H1 (cell line): Measurements from ENCODE around the gene GRIK4. TPM values are rescaled to one million over a fixed set of nuclear protein-coding genes. Genes with fewer than 3 reads are reported as not detected.

Experiments used
- CTCF ChIA-PET: fragments of 300-600 bp; sonication (Branson Sonifier 250); formaldehyde crosslinking; loops from one replicate; lab custom pipeline; 2021; ENCODE audit not compliant: partially characterized antibody; lab: Charles Lee
- POLR2A ChIA-PET: fragments of 300-600 bp; sonication (Branson Sonifier 250); formaldehyde crosslinking; loops from one replicate; lab custom pipeline; 2021; ENCODE audit warnings: inconsistent platforms; ENCODE audit not compliant: partially characterized antibody; lab: Charles Lee
- DNase-seq, 2 experiments: peaks; one replicate each; pipeline versions ENCODE4 v3.0.0 to v3.0.0-alpha.2; 2010 to 2022; ENCODE audit warnings: low spot score in 2 of 2, low read depth in 1 of 2, mixed read lengths in 1 of 2
- FAIRE-seq: peaks from 2 replicates; lab custom pipeline; 2011; peaks lifted over from hg19 to GRCh38; lab: Jason Lieb, UNC
- H2AFZ ChIP-seq: 2 replicates; pipeline ENCODE4 v1.8.1; 2012; ENCODE audit warnings: low read length, inconsistent platforms
- H2AK5ac ChIP-seq: 2 replicates; pipeline ENCODE4 v1.6.1; 2013; ENCODE audit warnings: low read depth, low read length
- H2BK120ac ChIP-seq: replicated peaks from 2 replicates; pipeline ENCODE3; 2013; ENCODE audit warnings: low read depth, low read length, inconsistent platforms
- H2BK12ac ChIP-seq: 2 replicates; pipeline ENCODE4 v1.6.1; 2013; ENCODE audit warnings: low read depth, low read length
- H2BK15ac ChIP-seq: 2 replicates; pipeline ENCODE4 v1.6.1; 2013; ENCODE audit warnings: low read length
- H2BK20ac ChIP-seq: 2 replicates; pipeline ENCODE4 v1.6.1; 2013; ENCODE audit warnings: low read length
- H2BK5ac ChIP-seq: 2 replicates; pipeline ENCODE4 v1.6.1; 2013; ENCODE audit warnings: low read depth, low read length
- H3K14ac ChIP-seq: 2 replicates; pipeline ENCODE4 v1.6.1; 2013; ENCODE audit warnings: inconsistent platforms; ENCODE audit not compliant: insufficient read length
- H3K18ac ChIP-seq: 2 replicates; pipeline ENCODE4 v1.6.1; 2013; ENCODE audit warnings: low read length; ENCODE audit errors: extremely low read depth
- H3K23ac ChIP-seq: 2 replicates; pipeline ENCODE4 v1.6.1; 2013; ENCODE audit warnings: inconsistent platforms; ENCODE audit not compliant: insufficient read length
- H3K23me2 ChIP-seq: 2 replicates; pipeline ENCODE4 v1.6.1; 2013; ENCODE audit warnings: low read depth, low read length
- H3K27ac ChIP-seq: 2 replicates; pipeline ENCODE4 v1.6.1; 2011; ENCODE audit warnings: low read depth, low read length, inconsistent platforms
- H3K27me3 ChIP-seq, 4 experiments: replicated peaks in 1 of 4; 1 replicate in 1 of 4; 2 replicates in 3 of 4; pipeline versions ENCODE4 v1.6.1 to v1.8.1; 2011 to 2013; ENCODE audit warnings: low read length in 3 of 4, mild to moderate bottlenecking in 3 of 4, inconsistent platforms in 2 of 4, mixed read lengths in 2 of 4, moderate library complexity in 1 of 4; ENCODE audit not compliant: control insufficient read depth in 3 of 4, insufficient read depth in 3 of 4; ENCODE audit errors: extremely low read depth in 1 of 4
- H3K36me3 ChIP-seq, 4 experiments: 2 replicates each; pipeline versions ENCODE4 v1.6.1 to v1.8.1; 2011 to 2013; ENCODE audit warnings: mild to moderate bottlenecking in 4 of 4, low read length in 3 of 4, moderate library complexity in 2 of 4, control low read depth in 1 of 4, inconsistent platforms in 1 of 4; ENCODE audit not compliant: insufficient read depth in 4 of 4, control insufficient read depth in 2 of 4
- H3K4ac ChIP-seq: replicated peaks from 2 replicates; pipeline ENCODE3; 2013; ENCODE audit warnings: low read length, low read depth, mixed read lengths, inconsistent platforms; ENCODE audit not compliant: insufficient read length
- H3K4me1 ChIP-seq, 4 experiments: replicated peaks in 1 of 4; 1 replicate in 1 of 4; 2 replicates in 3 of 4; pipeline versions ENCODE4 v1.6.1 to v1.8.1; 2011 to 2013; ENCODE audit warnings: low read length in 3 of 4, inconsistent platforms in 2 of 4, mixed read lengths in 1 of 4; ENCODE audit not compliant: insufficient read depth in 4 of 4, control insufficient read depth in 3 of 4
- H3K4me2 ChIP-seq, 2 experiments: 2 replicates each; pipeline versions ENCODE4 v1.6.1 to v1.8.1; 2011 to 2013; ENCODE audit warnings: low read depth in 2 of 2, low read length in 2 of 2, control low read depth in 1 of 2, inconsistent platforms in 1 of 2, mild to moderate bottlenecking in 1 of 2; ENCODE audit not compliant: insufficient read depth in 1 of 2
- H3K4me3 ChIP-seq, 4 experiments: fragments of 200-600, 300-600 bp in 1 of 4; sonication (generic), shearing (Covaris generic), sonication (Bioruptor Twin) in 1 of 4; 2 replicates each; pipeline versions ENCODE4 v1.5.1 to v1.8.1; 2011 to 2016; ENCODE audit warnings: low read length in 4 of 4, low read depth in 3 of 4, control low read depth in 2 of 4, inconsistent platforms in 2 of 4, mild to moderate bottlenecking in 2 of 4, mixed read lengths in 1 of 4, moderate library complexity in 1 of 4; ENCODE audit not compliant: insufficient read depth in 2 of 4; ENCODE audit errors: extremely low read depth in 1 of 4
- H3K56ac ChIP-seq: replicated peaks from 2 replicates; pipeline ENCODE3; 2013; ENCODE audit warnings: low read depth, mild to moderate bottlenecking, mixed read lengths, low read length, inconsistent platforms; ENCODE audit not compliant: insufficient read length
- H3K79me1 ChIP-seq: 2 replicates; pipeline ENCODE4 v1.6.1; 2013; ENCODE audit warnings: low read depth, low read length, control low read depth
- H3K79me2 ChIP-seq, 2 experiments: 2 replicates each; pipeline versions ENCODE4 v1.6.1 to v1.8.1; 2012 to 2013; ENCODE audit warnings: low read length in 2 of 2, mild to moderate bottlenecking in 2 of 2, inconsistent platforms in 1 of 2; ENCODE audit not compliant: insufficient read depth in 2 of 2, control insufficient read depth in 1 of 2
- H3K9ac ChIP-seq, 4 experiments: replicated peaks in 1 of 4; 1 replicate in 1 of 4; 2 replicates in 3 of 4; pipeline versions ENCODE4 v1.6.1 to v1.8.1; 2011 to 2013; ENCODE audit warnings: low read depth in 3 of 4, low read length in 3 of 4, control low read depth in 2 of 4, mild to moderate bottlenecking in 2 of 4, moderate library complexity in 2 of 4, inconsistent platforms in 1 of 4; ENCODE audit errors: extremely low read depth in 1 of 4
- H3K9me3 ChIP-seq, 2 experiments: 2 replicates each; pipeline versions ENCODE4 v1.6.1 to v1.8.1; 2012 to 2013; ENCODE audit warnings: mild to moderate bottlenecking in 2 of 2, moderate library complexity in 2 of 2, control low read depth in 1 of 2, inconsistent platforms in 1 of 2, low read depth in 1 of 2, low read length in 1 of 2, mixed read lengths in 1 of 2; ENCODE audit not compliant: insufficient read depth in 2 of 2
- H4K20me1 ChIP-seq, 2 experiments: replicated peaks in 1 of 2; 2 replicates each; pipeline versions ENCODE3 to v1.8.1; 2011 to 2013; ENCODE audit warnings: inconsistent platforms in 2 of 2, low read length in 2 of 2, mild to moderate bottlenecking in 1 of 2; ENCODE audit not compliant: insufficient read depth in 2 of 2, control insufficient read depth in 1 of 2
- H4K5ac ChIP-seq: 2 replicates; pipeline ENCODE4 v1.6.1; 2013; ENCODE audit warnings: low read length, low read depth, mixed read lengths, inconsistent platforms; ENCODE audit not compliant: insufficient read length
- H4K8ac ChIP-seq: 2 replicates; pipeline ENCODE4 v1.8.0; 2013; ENCODE audit warnings: mild to moderate bottlenecking, moderate library complexity, low read length, inconsistent platforms; ENCODE audit not compliant: insufficient read depth; ENCODE audit errors: extremely low read depth
- H4K91ac ChIP-seq: replicated peaks from 2 replicates; pipeline ENCODE3; 2013; ENCODE audit warnings: low read length, mixed read lengths, inconsistent platforms; ENCODE audit not compliant: insufficient read length
- CBX5 ChIP-seq: fragments of 300-800, 300-1000 bp; sonication (generic); IDR thresholded peaks from 2 replicates; pipeline ENCODE4 v1.7.1; 2016; ENCODE audit warnings: antibody characterized with exemption, low read length, low read depth
- CTCF ChIP-seq, 3 experiments: IDR thresholded peaks; 1 replicate in 2 of 3; 2 replicates in 1 of 3; pipeline versions ENCODE4 v1.5.1 to v1.6.1; 2011; ENCODE audit warnings: low read length in 3 of 3, mild to moderate bottlenecking in 3 of 3, inconsistent platforms in 2 of 3, low read depth in 1 of 3, moderate library complexity in 1 of 3; ENCODE audit not compliant: insufficient read depth in 1 of 3; ENCODE audit errors: control extremely low read depth in 1 of 3
- HDAC6 ChIP-seq: IDR thresholded peaks from one replicate; pipeline ENCODE4 v1.7.1; 2012; ENCODE audit warnings: low read depth, mild to moderate bottlenecking, inconsistent platforms, low read length, moderate library complexity
- JUN ChIP-seq: IDR thresholded peaks from 2 replicates; pipeline ENCODE4 v1.6.1; 2011; ENCODE audit warnings: low read depth, mild to moderate bottlenecking, improper control_type of control experiment, low read length
- KDM1A ChIP-seq: fragments of 200-600, 300-600 bp; sonication (generic); IDR thresholded peaks from 2 replicates; pipeline ENCODE4 v1.7.1; 2016; ENCODE audit warnings: mild to moderate bottlenecking, low read length, borderline replicate concordance
- MAFK ChIP-seq: IDR thresholded peaks from 2 replicates; pipeline ENCODE4 v1.6.1; 2012; ENCODE audit warnings: low read depth, mild to moderate bottlenecking, improper control_type of control experiment, low read length
- NRF1 ChIP-seq: IDR thresholded peaks from 2 replicates; pipeline ENCODE4 v1.6.1; 2011; ENCODE audit warnings: mild to moderate bottlenecking, low read depth, low read length, improper control_type of control experiment
- PHF8 ChIP-seq: fragments of 200-600 bp; sonication (generic); conservative IDR thresholded peaks from 2 replicates; pipeline ENCODE4 v1.7.1; 2012; ENCODE audit warnings: low read depth, mild to moderate bottlenecking, inconsistent platforms, low read length, moderate library complexity
- RAD21 ChIP-seq, 2 experiments: IDR thresholded peaks in 1 of 2; conservative IDR thresholded peaks in 1 of 2; 2 replicates each; pipeline ENCODE4 v1.6.1; 2011; ENCODE audit warnings: low read depth in 2 of 2, low read length in 2 of 2, improper control_type of control experiment in 1 of 2, inconsistent platforms in 1 of 2, mild to moderate bottlenecking in 1 of 2, moderate library complexity in 1 of 2
- ZNF274 ChIP-seq: IDR thresholded peaks from 2 replicates; pipeline ENCODE4 v1.7.0; 2012; ENCODE audit warnings: low read length, borderline replicate concordance; ENCODE audit errors: extremely low read depth
- WGBS, 2 experiments: shearing (Covaris generic) in 1 of 2; methylation state at CpG; one replicate each; pipeline versions ENCODE4 v1.1.6 to v1.1.7; 2013 to 2015; ENCODE audit warnings: low lambda C conversion rate in 2 of 2, mixed read lengths in 2 of 2, inconsistent platforms in 1 of 2, low coverage in 1 of 2, missing lambda C conversion rate in 1 of 2; ENCODE audit not compliant: insufficient replicate concordance in 2 of 2, insufficient coverage in 1 of 2, insufficient read length in 1 of 2; ENCODE audit errors: extremely low coverage in 1 of 2, missing lambda C conversion rate in 1 of 2; 5-methylcytosine and 5-hydroxymethylcytosine counted together
- polyA plus RNA-seq, 7 experiments: library from polyadenylated mRNA; depleted of rRNA in 3 of 7; stranded (reverse) in 5 of 7; unstranded in 2 of 7; fragments of >200 nt in 5 of 7; fragments of 200-250 nt in 2 of 7; gene quantifications; 1 replicate in 5 of 7; 2 replicates in 1 of 7; 4 replicates in 1 of 7; pipeline versions ENCODE4 v1.2.1 to v1.2.3, GENCODE V29; 2011 to 2013; ENCODE audit warnings: missing spikeins in 2 of 7, mixed read lengths in 2 of 7
- total RNA-seq: library from RNA; stranded (reverse); fragmentation: NEBNext Ultra II Directional; extraction: Animal tissue kit (Norgen Biotek cat#: 25700); gene quantifications from 2 replicates; pipeline ENCODE4 v1.2.1, GENCODE V29; 2021

GRIK4 gene
- total and polyA plus RNA-seq, 2 of the 8 experiments (the other 6 are each of a cell fraction or from before 2014, with no cell fraction given) = 1.2 to 2.9 TPM

GRCh38 chr11:120649316-120649715, 137.8 kb downstream of the GRIK4 start:
- H3K4me3 ChIP-seq = no peak overlapping the region
- no peak overlapping the region for H3K27ac ChIP-seq
- no peak overlapping the region for H2BK20ac ChIP-seq
- 92% methylated on average over 5 of the region's 5 CpGs; no CpG with 5 or more reads in 1 of the 2 experiments for WGBS, 2 experiments
- no peaks in the 10 kb centered on the region for H3K36me3 ChIP-seq
- ChIA-PET POLR2A (interaction anchor here (1.6 kb wide), 1 partner anchor 138 kb away, joined by 5 read pairs; the partner anchor contains the start of gene GRIK4), CTCF (interaction anchor here (0.5 to 11.6 kb wide), 20 partner anchors 11 to 304 kb away, joined by 3 to 111 read pairs (median 4); no protein-coding TSS in a partner anchor)
- no peak overlapping the region for H4K8ac ChIP-seq
- no peak overlapping the region for H4K91ac ChIP-seq
- H3K9me3 ChIP-seq = no peaks in the 10 kb centered on the region
- H2BK5ac ChIP-seq = no peak overlapping the region
- no peak overlapping the region for H3K23ac ChIP-seq
- H3K4me2 ChIP-seq = no peak overlapping the region
- H3K79me1 ChIP-seq = no peaks in the 10 kb centered on the region
- no peak overlapping the region for H3K56ac ChIP-seq
- no peak overlapping the region for H3K18ac ChIP-seq
- FAIRE-seq (no peak), DNase-seq (no peak)
- no peak overlapping the region for H4K5ac ChIP-seq
- H2AFZ ChIP-seq = no peak overlapping the region
- H3K14ac ChIP-seq = no peak overlapping the region
- no peak overlapping the region for H3K4ac ChIP-seq
- no peak overlapping the region for H2BK120ac ChIP-seq
- no peaks in the 10 kb centered on the region for H3K79me2 ChIP-seq
- no peak overlapping the region for H2BK12ac ChIP-seq
- no peak for TF ChIP-seq PHF8
- TF ChIP-seq NRF1 = no peak
- no peak for TF ChIP-seq HDAC6
- no peak for TF ChIP-seq KDM1A
- no peak for TF ChIP-seq CBX5
- no peak for TF ChIP-seq RAD21 (IDR thresholded peaks at IDR 0.05 in 1 of 2, conservative IDR thresholded peaks at IDR 0.05 in 1 of 2; ENCODE audit: low read depth in 2 of 2, low read length in 2 of 2)
- TF ChIP-seq CTCF (IDR thresholded peaks at IDR 0.05; ENCODE audit: control extremely low read depth in 1 of 3, insufficient read depth in 1 of 3, low read depth in 1 of 3, low read length in 3 of 3) = no peak
- no peak for TF ChIP-seq JUN
- no peak for TF ChIP-seq ZNF274
- TF ChIP-seq MAFK = no peak
- peaks cover 6 to 29% of the 10 kb centered on the region in 2 experiments for H4K20me1 ChIP-seq
- no peak overlapping the region for H2AK5ac ChIP-seq
- no peaks in the 10 kb centered on the region for H3K23me2 ChIP-seq
- peaks cover 7 to 18% (median 11%) of the 10 kb centered on the region in 4 experiments for H3K4me1 ChIP-seq
- H3K9ac ChIP-seq = no peak overlapping the region
- 0 out of 2 replicates have a peak overlapping the region, but pooled peaks have one; percentile 18 for H2BK15ac ChIP-seq
- peaks cover 43 to 72% (median 59%) of the 10 kb centered on the region in 4 experiments for H3K27me3 ChIP-seq
